Jurkat, Clone E6-1 (cell line): Measurements from ENCODE around the gene BCL11A.

Experiments
- DNase-seq: peaks from one replicate; pipeline ENCODE4 v3.0.0-alpha.2; 2011; ENCODE audit warnings: low read depth, low spot score
- H3K4me3 ChIP-seq: 2 replicates; pipeline ENCODE4 v1.5.1; 2011; ENCODE audit warnings: mild to moderate bottlenecking, low read length, control low read depth, moderate library complexity

BCL11A gene

DNA sequence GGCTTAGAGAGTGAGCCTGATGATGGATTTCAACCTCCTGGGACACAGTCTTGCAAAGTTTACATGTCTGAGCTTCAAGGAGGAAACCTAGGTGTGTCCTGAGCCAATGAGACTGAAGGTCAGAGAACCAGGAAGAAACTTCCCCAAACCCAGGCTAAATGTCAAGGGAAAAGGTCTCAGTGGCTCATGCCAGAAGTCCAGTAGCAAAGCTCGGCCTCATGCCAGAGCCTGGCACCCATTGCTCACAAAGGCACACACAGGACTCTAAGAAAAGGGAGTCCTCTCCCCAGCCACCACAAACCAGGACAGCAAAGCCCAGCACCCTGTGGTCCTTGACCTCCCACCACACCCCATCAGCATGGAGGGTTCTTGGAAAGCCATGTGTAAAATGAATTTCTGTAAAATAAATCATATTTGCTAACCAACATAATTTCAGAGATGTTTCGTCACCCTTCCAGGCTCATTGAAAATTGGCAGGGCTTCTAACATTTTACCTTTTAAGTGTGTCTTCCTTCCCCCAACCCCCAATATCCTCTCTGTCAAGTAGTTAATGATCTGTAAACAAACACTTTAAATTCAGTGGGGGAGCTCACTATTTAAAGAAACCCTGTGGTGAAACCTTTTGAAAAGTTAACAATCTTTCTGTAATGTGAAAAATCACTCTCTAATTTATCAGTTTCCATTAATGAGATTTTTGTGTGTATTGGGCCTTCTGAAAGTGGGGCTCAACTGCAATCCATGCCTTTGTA, 77.1 kb downstream of the BCL11A start:
- DNase-seq = no peak
- no peak overlapping the region for H3K4me3 ChIP-seq

- DNase-seq = no peak
- H3K4me3 ChIP-seq = no peak overlapping the region
Measured at GRCh38 chr2:60475123-60475830, 78.2 kb downstream of the BCL11A start.

DNA sequence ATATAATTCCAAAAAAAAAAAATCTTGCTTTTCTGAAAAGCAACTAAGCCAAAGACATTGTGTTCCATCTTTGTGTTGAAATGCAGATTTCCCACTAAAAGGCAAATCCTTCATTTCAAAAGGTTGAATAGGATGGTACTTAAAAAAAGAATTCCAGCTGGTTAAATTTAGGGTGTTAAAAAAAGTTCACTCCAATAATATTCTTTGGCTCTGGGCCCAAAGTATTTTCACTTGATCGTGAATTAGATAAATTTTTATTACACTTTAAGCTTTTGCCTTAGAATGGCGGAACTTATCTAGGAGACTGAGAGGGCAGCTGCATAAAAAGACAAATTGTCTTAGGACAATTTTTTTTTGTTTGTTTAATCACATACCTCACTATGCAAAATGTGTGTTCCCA, 79.2 kb downstream of the BCL11A start:
- DNase-seq = no peak
- H3K4me3 ChIP-seq = no peak overlapping the region

DNA sequence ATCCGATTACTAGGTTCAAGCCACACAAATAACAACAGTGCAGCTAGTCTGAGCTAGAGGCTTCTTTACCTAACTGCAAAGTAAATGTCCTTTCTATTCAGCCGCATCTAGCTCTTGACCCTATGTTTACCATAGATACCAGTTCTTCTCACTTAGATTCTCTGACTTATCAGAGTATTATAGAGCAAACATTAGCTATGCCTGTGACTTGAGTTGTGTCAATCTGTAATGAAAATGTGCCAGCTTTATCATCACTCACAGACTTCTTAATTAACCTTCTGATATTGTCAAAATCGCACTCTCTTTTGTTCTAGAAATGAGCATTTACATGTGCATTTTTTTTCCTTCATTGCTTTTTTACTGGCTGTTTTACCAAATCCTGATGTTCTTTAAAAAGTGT, 79.9 kb downstream of the BCL11A start:
- no peak for DNase-seq
- H3K4me3 ChIP-seq = no peak overlapping the region

GRCh38 chr2:60472663-60473289, 80.7 kb downstream of the BCL11A start:
- DNase-seq = no peak
- H3K4me3 ChIP-seq = no peak overlapping the region

GRCh38 chr2:60472041-60472440, 81.4 kb downstream of the BCL11A start:
- DNase-seq = no peak
- no peak overlapping the region for H3K4me3 ChIP-seq

- no peak overlapping the region for H3K4me3 ChIP-seq
Measured at GRCh38 chr2:60470340-60470739, 83.1 kb downstream of the BCL11A start.

DNA sequence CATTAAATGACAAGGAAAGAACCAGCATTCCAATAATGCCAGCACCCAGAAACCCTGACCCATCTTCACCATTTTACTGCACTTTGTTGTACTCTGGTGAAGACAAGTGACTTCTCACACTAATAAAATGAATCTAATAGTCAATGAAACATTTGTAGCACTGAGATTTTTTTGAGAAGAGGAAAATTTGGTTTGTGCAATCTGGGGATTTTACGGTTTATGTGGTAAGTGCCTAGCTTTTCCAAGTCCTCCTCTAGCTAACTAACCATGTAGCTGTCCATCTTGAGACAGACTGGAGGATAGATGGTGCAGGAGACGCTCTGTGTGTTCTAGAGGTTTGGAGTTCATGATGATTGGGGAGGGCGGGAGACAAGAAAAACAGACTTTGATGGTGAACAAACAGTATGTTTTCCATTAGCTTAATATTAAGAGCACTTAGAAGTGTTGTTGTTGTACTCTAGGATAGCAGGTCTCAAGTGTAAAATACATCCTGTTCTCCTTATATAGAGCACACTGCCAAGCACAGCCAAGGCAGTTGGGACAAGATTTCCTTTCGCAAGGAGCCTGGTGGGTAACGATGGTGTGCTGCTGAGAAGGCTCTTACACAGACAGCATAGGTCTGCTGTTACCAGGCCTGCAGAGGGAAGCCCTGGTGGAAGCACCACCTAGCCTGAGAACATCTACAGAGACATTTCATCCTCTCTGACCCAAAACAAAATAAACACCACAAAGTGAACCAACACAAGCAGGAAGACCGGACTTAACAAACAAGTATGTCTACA, 83.7 kb downstream of the BCL11A start:
- H3K4me3 ChIP-seq = no peak overlapping the region
- DNase-seq = no peak

More at GRCh38 chr2:60470340-60470739, 83.1 kb downstream of the BCL11A start:
- DNase-seq = no peak

- no peak overlapping the region for H3K4me3 ChIP-seq
- DNase-seq = no peak
Measured at GRCh38 chr2:60468382-60469085, 84.9 kb downstream of the BCL11A start.

DNA sequence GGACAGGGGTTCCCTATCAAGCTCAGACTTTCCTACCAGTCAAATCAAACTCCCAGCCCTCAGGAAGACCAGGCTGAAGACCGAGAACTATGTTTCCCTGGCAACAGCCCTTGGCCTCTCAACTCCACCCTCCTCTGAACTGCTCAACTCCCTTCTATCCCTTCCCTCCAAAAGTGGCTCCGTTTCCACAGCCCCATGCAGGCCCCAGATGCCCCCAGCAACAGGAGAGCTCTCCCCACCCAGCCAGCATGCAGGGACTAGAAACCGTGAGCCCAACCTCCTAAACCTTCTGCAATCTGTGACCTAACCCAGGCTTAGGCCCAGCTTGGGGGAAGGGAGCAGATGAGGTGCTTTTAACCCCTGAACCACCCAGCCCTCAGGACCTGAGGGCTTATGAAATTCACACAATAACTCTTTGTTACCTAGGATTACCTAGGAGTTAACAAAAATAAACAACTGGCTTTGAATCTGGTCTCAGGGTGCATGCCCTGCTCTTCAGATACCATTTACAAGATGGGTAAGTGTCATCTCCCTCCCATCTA, 87.2 kb downstream of the BCL11A start:
- DNase-seq = no peak
- no peak overlapping the region for H3K4me3 ChIP-seq

GRCh38 chr2:60465736-60466135, 87.7 kb downstream of the BCL11A start:
- DNase-seq = no peak
- no peak overlapping the region for H3K4me3 ChIP-seq

GRCh38 chr2:60463249-60463648, 90.2 kb downstream of the BCL11A start:
- no peak for DNase-seq
- no peak overlapping the region for H3K4me3 ChIP-seq

DNA sequence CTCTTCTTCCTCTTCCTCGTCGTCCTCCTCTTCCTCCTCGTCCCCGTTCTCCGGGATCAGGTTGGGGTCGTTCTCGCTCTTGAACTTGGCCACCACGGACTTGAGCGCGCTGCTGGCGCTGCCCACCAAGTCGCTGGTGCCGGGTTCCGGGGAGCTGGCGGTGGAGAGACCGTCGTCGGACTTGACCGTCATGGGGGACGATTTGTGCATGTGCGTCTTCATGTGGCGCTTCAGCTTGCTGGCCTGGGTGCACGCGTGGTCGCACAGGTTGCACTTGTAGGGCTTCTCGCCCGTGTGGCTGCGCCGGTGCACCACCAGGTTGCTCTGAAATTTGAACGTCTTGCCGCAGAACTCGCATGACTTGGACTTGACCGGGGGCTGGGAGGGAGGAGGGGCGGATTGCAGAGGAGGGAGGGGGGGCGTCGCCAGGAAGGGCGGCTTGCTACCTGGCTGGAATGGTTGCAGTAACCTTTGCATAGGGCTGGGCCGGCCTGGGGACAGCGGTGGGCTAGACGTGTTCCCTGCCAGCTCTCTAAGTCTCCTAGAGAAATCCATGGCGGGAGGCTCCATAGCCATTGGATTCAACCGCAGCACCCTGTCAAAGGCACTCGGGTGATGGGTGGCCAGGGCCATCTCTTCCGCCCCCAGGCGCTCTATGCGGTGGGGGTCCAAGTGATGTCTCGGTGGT, 91.9 kb downstream of the BCL11A start:
- DNase-seq = no peak
- no peak overlapping the region for H3K4me3 ChIP-seq

- no peak overlapping the region for H3K4me3 ChIP-seq
- DNase-seq = no peak
Measured at GRCh38 chr2:60460577-60461420, 92.7 kb downstream of the BCL11A start.

- no peak for DNase-seq
- H3K4me3 ChIP-seq = no peak overlapping the region
Measured at GRCh38 chr2:60459851-60460250, 93.6 kb downstream of the BCL11A start.

DNA sequence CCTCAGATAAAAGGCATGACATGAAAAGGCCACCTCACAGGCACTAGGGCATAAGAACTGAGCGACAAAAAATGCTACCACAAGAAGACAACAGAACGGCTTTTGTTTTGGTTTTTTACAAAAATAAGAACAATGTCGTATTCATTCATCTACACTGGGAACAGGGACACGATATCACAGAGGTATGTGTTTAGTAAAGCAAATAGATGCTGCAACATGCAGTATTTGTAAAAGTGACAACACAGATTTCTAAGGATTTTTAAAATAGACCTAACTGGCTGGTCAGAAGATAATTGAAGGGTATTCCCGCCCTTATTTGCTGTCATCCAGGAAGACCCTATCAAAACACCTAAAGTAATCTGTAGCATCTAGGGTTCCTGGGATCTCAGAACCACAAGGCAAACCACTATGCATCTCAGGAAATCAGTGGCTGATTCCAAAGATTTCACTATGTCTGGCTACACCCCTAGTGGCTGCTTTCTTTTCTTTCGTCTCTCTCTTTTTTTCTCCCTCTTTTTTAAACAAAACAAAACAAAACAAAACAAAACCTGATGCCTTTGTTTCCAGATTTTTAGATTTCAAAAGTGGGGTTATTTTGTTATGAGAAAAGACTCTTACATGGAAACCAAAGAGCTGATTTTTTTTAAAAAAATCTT, 97.2 kb downstream of the BCL11A start:
- DNase-seq = no peak
- no peak overlapping the region for H3K4me3 ChIP-seq

DNA sequence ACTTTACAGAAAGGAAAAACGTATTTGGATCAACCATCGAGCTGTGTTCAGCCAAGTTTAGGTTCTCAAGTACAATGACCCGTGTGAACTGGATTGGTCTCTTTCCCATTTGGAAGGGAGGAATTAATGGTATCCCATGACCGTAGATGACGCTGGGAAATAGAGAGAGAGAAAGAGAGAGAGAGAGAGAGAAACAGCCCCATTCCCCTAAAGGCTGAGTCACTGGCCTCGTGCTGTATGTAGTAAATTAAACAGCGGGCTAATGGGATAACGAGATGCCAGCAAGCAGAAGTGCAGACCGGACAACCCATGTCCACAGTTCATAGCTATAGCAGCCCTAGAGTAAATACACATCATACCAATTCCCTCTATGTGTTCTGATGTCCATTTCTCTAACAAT, 99.6 kb downstream of the BCL11A start:
- DNase-seq = no peak
- H3K4me3 ChIP-seq = no peak overlapping the region
